ENCODE results near the gene GINS3. TPM values are rescaled to one million over a fixed set of nuclear protein-coding genes. Genes with fewer than 3 reads are reported as not detected.

GINS3 gene
- total RNA-seq, result 13.7 TPM

DNA sequence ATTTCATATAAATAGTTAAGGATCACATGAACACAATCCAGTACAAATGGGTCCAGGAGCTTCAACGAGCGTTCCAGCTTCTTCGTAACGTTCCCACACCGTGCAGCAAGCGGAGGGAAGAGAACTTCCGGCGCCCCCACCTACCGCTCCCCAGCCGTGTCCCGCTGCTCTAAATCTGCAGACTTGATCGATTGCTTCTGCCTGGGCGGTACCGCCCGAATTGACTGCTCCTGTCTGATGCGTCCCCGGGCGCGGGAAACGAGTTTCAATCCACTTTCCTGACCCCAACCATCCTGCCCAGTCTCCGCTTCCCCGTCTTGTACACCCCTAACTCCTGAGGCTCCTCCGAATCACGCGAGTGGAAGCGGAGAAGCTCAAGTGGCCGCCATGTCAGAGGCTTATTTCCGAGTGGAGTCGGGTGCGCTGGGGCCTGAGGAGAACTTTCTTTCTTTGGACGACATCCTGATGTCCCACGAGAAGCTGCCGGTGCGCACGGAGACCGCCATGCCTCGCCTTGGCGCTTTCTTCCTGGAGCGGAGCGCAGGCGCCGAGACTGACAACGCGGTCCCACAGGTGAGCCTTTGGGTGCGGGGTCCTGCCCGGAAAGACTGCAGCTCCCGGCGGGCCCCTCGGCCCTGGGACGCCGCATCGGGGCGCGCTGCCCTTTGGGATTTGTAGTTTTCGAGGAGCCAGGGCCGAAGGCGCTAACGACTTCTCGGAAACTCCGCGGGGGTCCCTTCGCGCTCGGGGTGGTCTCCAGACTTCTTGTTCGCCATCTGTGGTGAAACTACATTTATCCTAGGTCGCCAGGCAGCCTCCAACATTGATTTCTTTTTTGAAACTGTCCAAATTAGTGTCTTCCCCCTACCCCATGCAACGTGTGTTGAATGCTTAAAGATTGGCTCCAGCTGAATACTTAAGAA lies at the start of gene GINS3:
GINS3 (plus strand) TSS at position 257 of the 923 bp plus-strand sequence; CDS start at position 388, 131 bp downstream.
- ATAC-seq, result peak; percentile 93

- no peak for ATAC-seq
Observed at GRCh38 chr16:58343562-58343961, 48.7 kb upstream of the GINS3 start.

DNA sequence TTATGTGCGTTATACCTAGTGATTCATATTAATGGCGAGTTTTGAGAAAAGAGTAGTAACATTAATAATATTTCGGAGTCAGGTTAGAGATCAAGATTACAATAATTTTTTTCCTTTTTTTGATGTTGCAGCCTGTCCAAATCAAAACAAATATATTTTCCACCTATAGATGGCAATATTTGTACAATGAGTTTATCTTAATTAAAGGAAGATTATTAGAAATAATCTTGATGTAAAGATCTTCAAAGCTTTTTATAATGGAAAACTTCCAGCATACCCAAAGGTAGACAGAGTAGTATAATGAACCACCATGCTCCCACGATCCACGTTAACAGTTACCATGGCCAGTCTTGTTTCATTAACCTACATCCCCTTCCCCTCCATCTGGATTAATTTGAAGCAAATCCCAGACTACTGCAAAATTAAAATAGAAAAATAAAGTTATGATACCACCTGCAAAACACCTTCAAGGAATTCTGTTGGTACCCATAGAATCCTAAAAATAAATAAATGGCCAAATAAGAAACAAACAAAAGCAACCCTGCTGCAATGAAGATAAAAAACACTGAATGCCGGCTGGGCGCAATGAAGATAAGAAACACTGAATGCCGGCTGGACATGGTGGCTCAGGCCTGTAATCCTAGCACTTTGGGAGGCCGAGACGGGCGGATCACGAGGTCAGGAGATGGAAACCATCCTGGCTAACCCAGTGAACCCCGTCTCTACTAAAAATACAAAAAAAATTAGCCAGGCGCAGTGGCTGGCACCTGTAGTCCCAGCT lies 46.5 kb upstream of the GINS3 start:
- ATAC-seq, result no peak

DNA sequence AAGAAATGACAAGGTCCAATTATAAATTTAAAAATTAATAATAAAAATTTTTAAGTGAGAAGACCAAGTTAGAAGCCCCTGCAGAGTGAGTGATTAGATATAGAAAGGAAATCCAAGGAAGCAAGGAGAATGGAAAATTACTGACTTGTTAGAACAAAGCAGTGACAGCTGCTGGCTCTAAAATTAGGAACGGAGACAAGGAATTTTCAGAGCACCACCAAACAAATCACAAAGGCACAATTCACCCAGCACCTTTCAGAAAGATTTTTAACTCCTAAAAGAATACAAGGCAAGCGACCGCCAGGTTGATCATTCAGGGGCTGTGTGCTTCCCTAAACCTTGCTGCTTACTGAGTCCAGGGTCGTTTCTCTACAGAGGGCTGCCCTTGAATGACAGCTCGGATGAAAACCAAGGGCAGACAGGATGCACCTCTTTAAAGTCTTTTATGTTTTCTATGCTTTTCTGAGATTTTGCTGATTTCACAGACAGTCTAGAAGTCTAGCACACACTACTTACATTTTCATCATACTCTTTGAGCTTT lies 45.4 kb upstream of the GINS3 start:
- ATAC-seq, result no peak

DNA sequence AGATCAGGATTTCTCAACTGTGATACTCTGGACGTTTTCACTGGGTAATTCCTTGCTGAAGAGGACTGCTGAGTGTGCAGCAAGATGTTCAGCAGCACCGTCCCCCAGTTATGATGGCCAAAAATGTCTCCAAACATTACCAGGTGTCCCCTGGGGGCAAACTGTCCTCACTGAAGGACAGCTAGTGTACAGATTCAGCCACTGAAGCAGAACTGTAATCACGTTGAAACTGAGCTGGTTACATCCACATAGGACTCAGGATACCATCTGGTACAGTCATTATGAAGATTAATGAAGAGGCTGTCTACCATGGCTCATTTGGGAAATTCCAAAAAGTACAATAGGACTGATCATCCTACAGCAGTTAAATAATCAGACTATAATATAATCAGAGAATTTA lies 43.3 kb upstream of the GINS3 start:
- no peak for ATAC-seq

DNA sequence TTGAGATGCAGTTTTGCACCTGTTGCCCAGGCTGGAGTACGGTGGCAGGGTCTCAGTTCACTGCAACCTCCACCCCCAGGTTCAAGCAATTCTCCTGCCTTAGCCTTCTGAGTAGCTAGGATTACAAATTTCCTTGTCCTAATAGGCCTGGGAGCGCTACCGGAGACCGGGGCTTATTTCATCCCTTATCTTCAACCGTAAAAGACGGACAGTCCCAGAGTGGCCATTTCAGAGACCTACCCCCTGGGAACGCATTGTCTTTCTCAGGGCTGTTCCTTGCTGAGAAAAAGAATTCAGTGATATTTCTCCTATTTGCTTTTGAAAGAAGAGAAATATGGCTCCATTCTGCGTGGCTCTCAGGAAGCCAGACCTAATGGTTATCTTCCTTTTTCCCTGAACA lies 39.6 kb upstream of the GINS3 start:
- no peak for ATAC-seq

DNA sequence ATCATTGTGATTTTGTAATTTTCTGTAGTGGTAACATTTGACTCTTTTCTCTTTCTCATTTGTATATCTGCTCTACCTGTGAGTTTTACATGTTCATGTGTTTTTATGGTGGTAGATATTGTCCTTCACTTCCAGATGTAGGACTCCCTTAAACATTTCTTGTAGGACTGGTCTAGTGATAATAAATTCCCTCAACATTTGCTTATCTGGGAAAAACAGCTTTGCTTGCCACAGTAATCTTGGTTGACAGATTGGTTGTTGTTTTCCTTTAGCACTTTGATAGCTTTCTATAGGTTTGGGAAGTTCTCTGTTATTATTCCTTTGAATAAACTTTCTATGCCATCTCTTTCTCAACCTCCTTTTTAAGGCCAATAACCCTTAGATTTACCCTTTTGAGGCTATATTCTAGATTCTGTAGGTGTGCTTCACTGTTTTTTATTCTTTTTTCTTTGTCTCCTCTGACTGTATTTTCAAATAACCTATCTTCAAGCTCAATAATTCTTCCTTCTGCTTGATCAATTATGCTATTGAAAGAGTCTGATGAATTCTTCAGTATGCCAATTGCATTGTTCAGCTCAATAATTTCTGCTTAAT lies 32.1 kb upstream of the GINS3 start:
- ATAC-seq, result no peak

- no peak for ATAC-seq
Observed at GRCh38 chr16:58361726-58362125, 30.5 kb upstream of the GINS3 start.

DNA sequence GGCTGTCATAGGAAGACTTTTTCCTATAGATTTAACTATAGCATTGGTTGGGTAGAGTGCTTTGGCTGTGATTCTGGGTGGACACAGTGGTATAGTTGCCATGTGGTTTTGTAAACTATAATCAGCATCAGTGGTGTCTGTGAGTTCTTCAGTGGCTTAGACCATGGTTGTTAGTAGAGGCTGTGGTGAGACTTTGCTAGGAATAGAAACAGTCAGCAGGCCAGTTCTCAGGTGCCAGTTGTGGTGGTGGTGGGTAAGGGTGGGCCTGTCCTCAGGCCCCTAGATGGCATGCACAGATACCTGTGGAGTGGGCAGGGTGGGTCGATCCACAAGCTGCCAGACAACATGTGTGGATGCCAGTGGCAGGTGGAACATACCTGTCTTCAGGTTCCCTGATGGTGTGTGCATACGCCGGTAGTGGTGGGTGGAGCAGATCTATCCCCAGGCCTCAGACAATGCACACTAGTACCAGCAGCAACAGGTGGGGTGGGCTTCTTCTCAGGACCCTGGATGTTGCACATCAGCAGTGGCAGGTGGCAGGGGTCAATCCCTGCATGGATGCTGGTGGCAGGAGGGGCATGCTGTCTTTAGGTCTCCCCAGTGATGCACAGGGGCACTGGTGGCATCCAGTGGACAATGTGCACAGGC lies 28.4 kb upstream of the GINS3 start:
- no peak for ATAC-seq

DNA sequence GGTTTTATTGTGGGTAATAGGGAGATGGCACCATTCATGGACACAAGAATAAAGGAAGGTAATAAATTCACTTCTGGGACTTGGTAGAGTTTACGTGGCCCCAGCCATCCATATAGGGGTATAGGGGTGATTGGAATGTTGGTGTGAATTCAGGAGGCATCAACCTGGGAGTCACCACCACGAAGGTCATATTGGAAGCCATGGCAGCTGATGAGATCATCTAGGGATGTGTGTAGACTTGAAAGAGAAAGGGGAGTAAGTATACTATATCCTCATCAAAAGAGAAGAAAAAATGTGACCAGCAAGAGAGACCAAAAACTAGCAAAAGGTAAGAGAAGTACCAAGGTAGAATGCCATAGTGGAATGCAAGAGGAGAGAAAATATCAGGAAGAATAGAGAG lies 26.6 kb upstream of the GINS3 start:
- no peak for ATAC-seq

GRCh38 chr16:58366247-58367031 lies 25.8 kb upstream of the GINS3 start:
- peak; percentile 99 for ATAC-seq

DNA sequence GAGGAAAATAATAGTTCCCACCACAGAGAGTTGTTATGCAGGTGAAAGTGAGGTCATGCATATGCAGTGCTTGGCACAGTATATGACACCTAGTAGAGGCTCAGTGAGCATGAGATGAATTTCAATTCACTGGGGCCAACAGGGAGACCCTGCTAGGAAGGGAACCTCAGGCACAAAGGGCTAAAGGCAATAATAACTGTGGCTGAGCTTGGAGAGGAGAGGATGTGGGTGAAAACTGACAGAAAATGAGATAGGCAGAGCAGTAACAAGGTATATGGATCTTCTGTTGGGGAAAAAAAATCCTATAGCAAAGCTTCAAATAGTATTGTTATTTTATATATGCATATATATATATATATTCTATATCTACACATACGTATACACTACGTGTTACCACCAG lies 25.0 kb upstream of the GINS3 start:
- no peak for ATAC-seq

- no peak for ATAC-seq
Observed at GRCh38 chr16:58371841-58372240, 20.4 kb upstream of the GINS3 start.

DNA sequence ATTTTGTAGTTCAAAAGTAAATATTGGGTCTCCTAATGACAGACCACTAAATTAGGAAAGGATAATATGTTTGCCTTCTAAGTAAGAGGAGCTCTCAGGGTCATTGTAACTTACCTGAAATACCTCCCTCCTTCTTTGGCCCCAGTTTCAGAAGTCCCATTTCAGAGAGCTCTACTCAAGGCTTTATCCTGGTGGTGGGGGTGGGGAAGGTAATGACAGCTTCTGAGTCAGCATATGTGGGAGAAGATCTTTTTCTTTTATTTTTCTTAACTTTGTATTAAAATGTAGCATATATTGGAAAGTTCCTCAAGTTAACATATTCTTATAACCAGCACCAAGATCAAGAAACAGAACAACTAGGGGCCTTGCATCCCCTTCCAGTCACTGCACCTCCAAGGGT lies 16.9 kb upstream of the GINS3 start:
- no peak for ATAC-seq

GRCh38 chr16:58377932-58378331 lies 14.3 kb upstream of the GINS3 start:
- no peak for ATAC-seq

- no peak for ATAC-seq
Observed at GRCh38 chr16:58378401-58378800, 13.9 kb upstream of the GINS3 start.

DNA sequence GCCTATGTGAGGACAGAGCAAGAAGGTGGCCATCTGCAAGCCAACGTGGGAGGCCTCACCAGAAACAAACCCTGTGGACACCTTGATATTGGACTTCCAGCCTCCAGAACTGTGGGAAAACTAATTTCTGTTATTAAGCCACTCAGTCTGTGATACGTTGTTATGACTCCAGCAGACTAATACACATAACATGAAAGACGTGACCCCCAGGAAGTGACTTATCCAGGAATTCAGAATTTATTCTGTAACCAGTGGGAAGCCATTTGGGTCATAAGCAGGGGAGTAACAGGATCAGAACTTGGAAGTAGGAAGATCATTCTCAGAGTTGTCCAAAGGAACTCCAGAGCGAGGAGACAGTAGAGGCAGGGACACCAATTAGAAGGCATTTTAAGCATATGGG lies 12.5 kb upstream of the GINS3 start:
- no peak for ATAC-seq

DNA sequence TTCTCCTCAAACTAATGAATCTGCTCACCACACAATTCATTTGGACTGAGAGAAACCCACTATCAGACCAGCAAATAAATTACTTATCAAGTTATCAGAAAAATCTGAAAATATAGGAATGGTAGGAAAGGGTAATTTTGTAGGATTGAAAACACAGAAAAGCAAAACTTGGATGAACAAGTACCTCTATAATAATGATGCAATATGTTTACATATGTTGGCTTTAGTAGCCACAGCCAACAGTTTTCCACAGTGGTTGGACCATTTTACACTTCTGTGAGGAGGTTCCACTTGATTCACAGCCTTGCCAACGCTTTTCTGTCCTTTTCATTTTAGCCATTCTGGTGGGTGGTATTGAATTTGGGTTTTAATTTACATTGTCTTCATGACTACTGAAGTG lies 10.6 kb upstream of the GINS3 start:
- no peak for ATAC-seq

GRCh38 chr16:58384437-58385055 lies 7.7 kb upstream of the GINS3 start:
- ATAC-seq, result peak; percentile 96

GRCh38 chr16:58385218-58385773 lies 7.0 kb upstream of the GINS3 start:
- no peak for ATAC-seq

DNA sequence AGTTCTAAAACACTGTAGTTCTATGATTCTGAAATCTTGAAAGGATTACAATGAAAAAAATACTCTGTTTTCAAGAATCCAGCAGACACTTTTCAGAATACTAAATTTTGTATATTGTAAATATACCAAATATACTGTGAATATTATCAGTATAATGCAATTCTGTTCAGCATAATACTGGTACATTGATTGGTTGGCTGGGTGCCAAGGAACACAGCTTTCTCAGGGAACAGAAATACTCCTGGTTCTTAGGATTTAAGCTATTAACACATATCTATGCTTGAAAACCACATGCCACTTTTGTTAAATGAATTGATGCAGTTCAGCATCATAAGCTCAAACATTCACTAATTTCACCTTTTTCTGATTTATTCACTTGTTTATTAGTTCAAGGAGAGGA lies 2.5 kb upstream of the GINS3 start:
- no peak for ATAC-seq

All from esophagus mucosa (tissue), 1 donor.